Measurements from ENCODE around the gene ATP6V1F. TPM values are rescaled to one million over a fixed set of nuclear protein-coding genes. Genes with fewer than 3 reads are reported as not detected.
A peak's percentile ranks its signal among the peaks of the same experiment; 100 is the strongest.
"Not testable (repeated sequence)": the region's sequence is repeated elsewhere in the genome, so short reads cannot be mapped to it uniquely, and the experiment has no call there.

ATP6V1F gene
- total RNA-seq, 1 donor from 2014 or later: 71.5 TPM

GRCh38 chr7:128903621-128904361 lies 41.1 kb downstream of the ATP6V1F start:
- no peak for DNase-seq

DNA sequence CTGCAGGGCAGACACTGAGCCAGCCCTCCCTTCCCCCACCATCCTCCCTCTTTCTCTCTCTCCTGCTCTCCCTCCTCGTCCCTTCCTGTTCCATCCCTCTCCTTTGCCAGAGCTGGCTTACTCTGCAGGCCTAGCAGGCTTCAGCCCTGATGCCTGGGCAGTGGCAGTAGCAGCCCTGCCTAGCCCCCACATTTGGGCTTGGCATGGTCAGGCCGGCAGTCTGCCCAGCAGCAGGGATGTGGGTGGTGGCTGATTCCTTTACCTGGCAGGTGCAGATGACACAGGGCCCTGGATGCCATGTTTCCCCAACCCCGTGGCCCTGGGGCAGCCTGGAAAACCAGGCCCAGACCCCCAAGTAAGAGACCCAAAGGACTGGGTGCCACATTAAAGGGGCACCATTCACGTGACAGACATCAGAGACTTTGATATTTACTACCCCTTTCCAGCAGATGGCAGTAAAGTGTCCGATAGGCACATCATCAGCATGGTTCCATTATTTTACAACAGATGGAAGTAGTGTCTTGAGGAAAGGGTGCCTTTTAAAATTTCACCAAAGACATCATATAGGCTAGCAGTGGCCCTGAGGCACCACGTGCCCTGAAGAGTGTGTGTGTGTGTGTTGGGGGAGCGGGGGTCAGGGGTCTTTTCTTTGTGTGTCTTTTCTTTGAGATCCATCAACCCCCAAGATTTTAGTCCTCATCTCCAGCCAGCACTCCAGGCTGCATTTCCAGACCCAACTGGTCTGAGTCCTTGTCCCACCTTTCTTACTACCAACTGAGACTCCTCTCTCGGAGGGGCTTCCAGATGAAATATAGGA lies 41.9 kb downstream of the ATP6V1F start:
- peak; percentile 57 for DNase-seq

GRCh38 chr7:128906001-128906765 lies 43.5 kb downstream of the ATP6V1F start:
- DNase-seq: no peak

GRCh38 chr7:128906766-128907559 lies 44.3 kb downstream of the ATP6V1F start:
- DNase-seq: no peak

DNA sequence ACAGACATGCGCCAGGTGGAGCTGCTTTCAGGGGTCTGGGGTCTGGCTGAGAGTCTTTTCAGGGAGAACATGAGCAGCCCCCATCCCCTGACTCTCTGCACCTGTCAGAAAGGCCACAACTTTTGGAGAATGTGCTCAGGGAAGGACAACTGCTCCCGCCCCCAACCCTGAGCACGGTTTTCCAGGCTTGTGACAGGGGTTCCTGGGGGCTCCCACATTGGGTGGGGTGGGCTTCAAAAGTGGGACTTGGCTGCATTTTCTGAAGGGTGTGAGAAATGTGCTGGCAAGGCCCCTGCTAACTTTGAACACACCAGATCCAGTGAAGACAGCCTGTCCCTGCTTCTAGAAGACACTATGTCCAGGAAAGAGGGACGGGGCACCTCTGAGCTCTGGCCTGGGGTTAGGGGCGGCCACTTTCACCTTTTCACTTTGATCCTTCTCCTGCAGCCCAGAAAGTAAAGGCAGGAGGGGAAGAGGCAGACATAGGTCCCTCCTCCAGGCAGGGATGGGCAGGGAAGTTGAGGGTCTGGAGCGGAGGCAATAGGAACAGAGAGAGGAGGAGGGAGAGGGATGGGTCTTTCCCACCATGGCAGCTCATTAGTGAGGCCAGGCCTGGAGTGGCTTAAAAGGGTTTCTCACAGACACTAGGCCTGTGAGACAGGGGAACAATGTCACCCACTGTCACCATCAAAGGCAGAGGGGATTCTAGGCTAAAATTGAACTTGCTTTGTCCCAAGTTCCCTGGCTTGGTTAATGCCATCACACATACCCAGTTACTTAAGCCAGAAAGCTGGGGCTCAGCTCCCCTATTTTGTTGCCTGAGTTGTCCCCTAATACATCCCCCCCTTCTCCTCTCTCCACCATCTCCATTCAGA lies 46.3 kb downstream of the ATP6V1F start:
- DNase-seq: no peak

DNA sequence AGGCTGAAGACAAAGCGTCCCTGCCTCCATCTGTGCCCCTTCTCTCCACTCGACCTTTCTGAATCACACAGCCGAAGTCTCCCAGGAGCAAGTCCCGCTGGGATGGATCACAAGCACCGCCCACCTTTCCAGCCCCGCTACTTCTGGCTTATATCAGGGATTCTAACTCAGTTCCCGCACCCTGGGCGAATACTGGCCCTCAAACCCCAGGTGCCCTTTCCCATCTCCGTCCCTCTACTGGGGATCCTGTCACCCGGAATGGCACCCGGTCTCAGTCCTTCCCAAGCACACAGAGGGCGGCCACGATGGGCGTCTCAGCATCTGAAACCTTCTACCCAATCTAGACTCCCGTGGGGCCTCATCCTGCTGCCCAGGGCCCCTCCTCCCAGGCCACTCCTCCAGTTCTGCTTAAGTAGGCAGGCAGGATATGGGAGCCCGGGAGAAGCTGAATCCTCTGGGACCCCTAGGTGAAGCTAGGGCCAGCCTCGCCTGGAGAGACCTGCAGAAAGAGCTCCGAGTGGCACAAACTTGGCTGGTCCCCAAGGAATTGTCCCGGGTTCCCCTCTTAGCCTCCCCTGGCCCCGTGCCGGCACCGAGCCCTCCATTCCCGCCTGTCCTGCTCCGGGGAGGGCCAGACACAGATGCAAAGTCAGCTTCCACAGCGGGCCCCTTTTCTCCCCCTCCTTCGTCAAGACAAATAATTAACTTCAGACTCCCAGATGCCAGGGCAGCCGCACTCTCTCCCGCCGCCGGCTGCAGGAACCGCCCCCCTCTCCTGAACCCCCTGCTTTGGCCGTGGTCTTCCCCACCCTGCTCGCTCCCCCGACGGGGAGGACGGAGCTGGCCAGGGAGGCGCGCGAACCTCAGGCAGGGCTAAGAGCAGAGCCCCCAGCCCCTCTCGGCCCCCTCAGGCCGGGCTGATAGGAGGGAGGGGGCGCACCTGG lies 47.2 kb downstream of the ATP6V1F start:
- DNase-seq: peak; percentile 34

DNA sequence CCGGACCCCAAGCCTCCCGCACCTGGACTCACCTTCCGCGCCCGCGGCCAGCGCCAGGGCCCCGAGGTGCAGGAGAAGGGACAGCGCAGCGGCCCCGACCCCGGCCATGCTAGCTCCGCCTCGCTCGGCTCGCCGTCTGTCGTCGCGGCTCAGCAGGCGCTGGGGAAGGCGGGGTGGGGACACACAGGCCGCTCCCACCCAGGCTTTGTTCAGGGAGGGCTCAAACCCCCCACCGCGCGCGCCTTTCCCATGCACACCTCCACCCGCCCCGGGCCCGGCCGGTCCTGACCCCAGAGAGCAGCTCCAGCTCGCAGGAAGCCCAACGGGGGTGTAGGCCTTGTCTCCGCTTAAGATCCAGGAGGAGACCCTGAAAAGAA lies 47.9 kb downstream of the ATP6V1F start, which contains the start of gene KCP:
Gene KCP (minus strand): TSS at position 141 of the 377 bp plus-strand sequence. CDS start 33 bp downstream, at position 108.
- peak; percentile 30 for DNase-seq

GRCh38 chr7:128911423-128912031 lies 48.9 kb downstream of the ATP6V1F start:
- DNase-seq: peak; percentile 53

DNA sequence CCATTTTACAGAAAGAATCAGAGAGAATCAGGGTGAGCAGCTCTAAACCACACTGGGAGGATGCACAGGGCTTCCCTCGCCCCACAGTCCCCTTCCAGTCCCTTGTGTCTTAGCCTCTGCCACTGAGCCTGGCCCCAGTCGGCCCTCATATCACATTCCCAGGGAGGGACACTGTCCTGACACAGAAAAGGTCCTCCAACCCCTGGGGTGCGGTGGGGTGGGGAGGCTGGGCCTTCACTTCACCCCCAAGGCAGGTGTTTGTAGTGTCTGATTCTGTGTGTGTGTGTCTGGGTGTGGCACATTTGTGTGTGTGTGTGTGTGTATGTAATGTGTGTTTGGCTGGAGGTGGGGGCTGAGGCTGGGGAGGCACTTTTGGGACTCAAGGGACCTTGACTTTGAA lies 49.6 kb downstream of the ATP6V1F start:
- DNase-seq: no peak

GRCh38 chr7:128912709-128913495 lies 50.2 kb downstream of the ATP6V1F start:
- DNase-seq: not testable (repeated sequence)

- no peak for DNase-seq
These were observed 51.4 kb downstream of the ATP6V1F start for GRCh38 chr7:128913870-128914565.

DNA sequence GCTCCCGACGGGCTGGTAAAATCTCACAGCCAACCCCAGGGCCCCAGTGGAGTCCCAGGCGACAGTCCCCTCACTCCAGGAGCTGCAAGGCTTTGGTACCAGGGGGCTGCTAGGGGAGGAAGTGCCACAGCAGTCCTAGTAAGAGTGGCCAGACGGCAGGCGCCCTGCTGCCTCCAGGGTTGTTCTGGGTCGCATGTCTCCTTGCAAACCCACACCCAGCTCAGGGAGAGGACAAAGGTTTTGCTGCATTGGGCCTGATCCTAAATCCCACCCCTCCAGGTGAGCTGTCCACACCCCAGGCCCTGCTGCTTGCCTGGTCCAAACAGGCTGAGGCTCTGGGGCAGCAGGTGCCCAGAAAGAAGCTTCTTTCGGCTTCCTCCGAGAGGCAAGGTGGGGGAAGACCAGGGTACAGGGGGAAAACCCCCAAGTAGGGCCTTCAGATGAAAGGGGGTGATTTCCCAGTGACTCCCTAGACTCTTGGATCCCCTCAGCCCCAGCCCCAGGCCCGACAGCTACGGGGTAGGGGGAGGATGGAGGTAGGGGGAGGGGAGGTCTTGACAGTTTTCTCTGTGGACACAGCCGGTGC lies 52.0 kb downstream of the ATP6V1F start:
- no peak for DNase-seq

- no peak for DNase-seq
These were observed 52.7 kb downstream of the ATP6V1F start for GRCh38 chr7:128915271-128915819.

All from tongue (tissue), 2 donors.